OCI-LY3 (cell line): ENCODE data around the gene FRMD6.

Experiments
- CTCF ChIP-seq: fragments of 200-600, 300-600 bp; sonication (generic); IDR thresholded peaks from 2 replicates; pipeline ENCODE4 v1.5.1; 2014; ENCODE audit warnings: antibody characterized with exemption, low read length, low read depth
- EZH2phosphoT487 ChIP-seq: fragments of 200-600 bp; shearing (Covaris generic); IDR thresholded peaks from 2 replicates; pipeline ENCODE4 v1.6.1; 2018; ENCODE audit warnings: antibody characterized with exemption, mixed run types, low read depth

DNA sequence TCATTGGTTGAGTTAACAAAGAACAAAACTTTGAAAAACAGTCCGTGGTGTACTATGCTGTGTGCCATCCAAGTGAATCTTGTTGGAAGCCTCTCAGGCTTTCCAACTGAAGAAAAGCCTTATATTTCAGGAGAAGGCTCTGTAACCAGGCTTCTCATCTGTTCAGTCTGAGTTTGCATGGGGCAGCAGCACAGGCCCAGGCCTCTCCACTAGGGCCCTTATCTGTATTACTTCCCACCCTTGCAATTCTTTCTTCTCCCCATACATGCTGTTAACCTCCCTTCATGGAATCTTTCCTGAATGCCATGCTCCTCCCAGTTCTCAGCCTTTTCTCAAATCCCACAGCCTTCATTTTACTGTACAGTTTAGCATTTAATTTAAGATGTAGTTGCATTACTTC is 28.3 kb downstream of the FRMD6 start:
- no peak for TF ChIP-seq CTCF
- no peak for TF ChIP-seq EZH2phosphoT487
